Measurements from ENCODE around the gene EPHB6. TPM values are rescaled to one million over a fixed set of nuclear protein-coding genes. Genes with fewer than 3 reads are reported as not detected.

Gene EPHB6
- polyA plus RNA-seq, 1 experiment, result 7.1 TPM

- ChIA-PET CTCF (interaction anchor here (1.1 to 1.4 kb wide), 2 partner anchors 14 to 22 kb away, joined by 3 to 4 read pairs; no protein-coding TSS in a partner anchor), POLR2A (no interaction called here)
- H3K36me3 ChIP-seq (ENCODE audit: control insufficient read depth, insufficient read depth, low read length), result no peaks in the 10 kb centered on the region
- no peak for DNase-seq (ENCODE audit: low read depth)
- 0 out of 2 replicates have a peak, but pooled peaks cover 1% of the 10 kb centered on the region for H3K27me3 ChIP-seq (ENCODE audit: control insufficient read depth, insufficient read depth, low read length)
- H3K4me3 ChIP-seq (ENCODE audit: low read depth, low read length), result no peak overlapping the region
- no peak for TF ChIP-seq CTCF (IDR thresholded peaks at IDR 0.05; ENCODE audit: insufficient read depth, low read depth, low read length)
These were observed 40.2 kb downstream of the EPHB6 start for GRCh38 chr7:142894985-142895593.

- Histone ChIP-seq H3K4me3 (ENCODE audit: low read depth, low read length) (no peak overlapping the region), H3K36me3 (ENCODE audit: control insufficient read depth, insufficient read depth, low read length) (no peaks in the 10 kb centered on the region), H3K27me3 (ENCODE audit: control insufficient read depth, insufficient read depth, low read length) (0 out of 2 replicates have a peak, but pooled peaks cover 1% of the 10 kb centered on the region)
- CTCF ChIA-PET, result no interaction called here
- POLR2A ChIA-PET, result no interaction called here
- TF ChIP-seq CTCF (IDR thresholded peaks at IDR 0.05; ENCODE audit: insufficient read depth, low read depth, low read length), result no peak
- DNase-seq (ENCODE audit: low read depth), result no peak
These were observed 41.3 kb downstream of the EPHB6 start for GRCh38 chr7:142896151-142896550.

GRCh38 chr7:142896741-142897379, 42.0 kb downstream of the EPHB6 start:
- DNase-seq (ENCODE audit: low read depth), result no peak
- ChIA-PET POLR2A (no interaction called here), CTCF (interaction anchor here (1.0 kb wide), 1 partner anchor 16 kb away, joined by 3 read pairs; no protein-coding TSS in a partner anchor)
- Histone ChIP-seq H3K27me3 (ENCODE audit: control insufficient read depth, insufficient read depth, low read length) (0 out of 2 replicates have a peak, but pooled peaks cover 1% of the 10 kb centered on the region), H3K36me3 (ENCODE audit: control insufficient read depth, insufficient read depth, low read length) (no peaks in the 10 kb centered on the region), H3K4me3 (ENCODE audit: low read depth, low read length) (no peak overlapping the region)
- TF ChIP-seq CTCF (IDR thresholded peaks at IDR 0.05; ENCODE audit: insufficient read depth, low read depth, low read length), result no peak

GRCh38 chr7:142897691-142898090, 42.8 kb downstream of the EPHB6 start:
- POLR2A ChIA-PET, result no interaction called here
- CTCF ChIA-PET, result interaction anchor here (1.0 kb wide), 1 partner anchor 17 kb away, joined by 3 read pairs; no protein-coding TSS in a partner anchor
- DNase-seq (ENCODE audit: low read depth), result no peak

More at GRCh38 chr7:142897691-142898090, 42.8 kb downstream of the EPHB6 start:
- no peak for TF ChIP-seq CTCF (IDR thresholded peaks at IDR 0.05; ENCODE audit: insufficient read depth, low read depth, low read length)
- no peaks in the 10 kb centered on the region for H3K36me3 ChIP-seq (ENCODE audit: control insufficient read depth, insufficient read depth, low read length)
- no peak overlapping the region for H3K4me3 ChIP-seq (ENCODE audit: low read depth, low read length)
- no peaks in the 10 kb centered on the region for H3K27me3 ChIP-seq (ENCODE audit: control insufficient read depth, insufficient read depth, low read length)

Measured in BJ (cell line).